Spinal cord (tissue), 10 donors: ENCODE results near the gene GALNT9. TPM values are rescaled to one million over a fixed set of nuclear protein-coding genes. Genes with fewer than 3 reads are reported as not detected.

Experiments used
- DNase-seq, 6 donors: peaks; one replicate each; pipeline versions ENCODE4 v3.0.0 to v3.0.0-alpha.2; 2013 to 2015; ENCODE audit warnings: low spot score in 6 of 6, low read depth in 4 of 6
- H3K27ac ChIP-seq: one replicate; pipeline ENCODE4 v1.5.1; 2013; ENCODE audit warnings: low read depth, low read length, control low read depth
- H3K27me3 ChIP-seq: one replicate; pipeline ENCODE4 v1.6.1; 2013; ENCODE audit warnings: low read length; ENCODE audit not compliant: control insufficient read depth, insufficient read depth
- H3K36me3 ChIP-seq: one replicate; pipeline ENCODE4 v1.6.1; 2013; ENCODE audit warnings: low read length; ENCODE audit not compliant: control insufficient read depth, insufficient read depth
- H3K4me1 ChIP-seq: one replicate; pipeline ENCODE4 v1.6.1; 2013; ENCODE audit warnings: low read length; ENCODE audit not compliant: control insufficient read depth, insufficient read depth
- H3K4me3 ChIP-seq: one replicate; pipeline ENCODE4 v1.5.1; 2013; ENCODE audit warnings: low read depth, low read length, control low read depth
- H3K9me3 ChIP-seq: one replicate; pipeline ENCODE4 v1.6.1; 2013; ENCODE audit warnings: low read length; ENCODE audit not compliant: control insufficient read depth, insufficient read depth
- WGBS: methylation state at CpG from one replicate; pipeline ENCODE4 v1.1.5; 2013; ENCODE audit warnings: missing lambda C conversion rate; ENCODE audit not compliant: insufficient coverage; 5-methylcytosine and 5-hydroxymethylcytosine counted together
- polyA plus RNA-seq, 2 donors: library from polyadenylated mRNA; unstranded; fragments of 120-200 nt; gene quantifications; one replicate each; pipeline ENCODE4 v1.2.1, GENCODE V29; 2013; ENCODE audit not compliant: insufficient read length in 2 of 2
- total RNA-seq, 2 donors: library from RNA; depleted of rRNA in 1 of 2; stranded (reverse); fragments of 120-200 nt in 1 of 2; fragments of >200 nt in 1 of 2; gene quantifications; one replicate each; pipeline versions ENCODE4 v1.2.3 to v1.2.4, GENCODE V29; 2013 to 2014
- donor health status: healthy.

Gene GALNT9
- total and polyA plus RNA-seq, 4 donors, result 9.5 to 36.0 (median 27.1) TPM

GRCh38 chr12:132176385-132176919, 152.9 kb downstream of the GALNT9 start:
- Histone ChIP-seq H3K27me3 (peaks cover 2% of the 10 kb centered on the region), H3K36me3 (no peaks in the 10 kb centered on the region), H3K27ac (no peak overlapping the region), H3K4me3 (no peak overlapping the region), H3K4me1 (peaks cover 5% of the 10 kb centered on the region), H3K9me3 (no peaks in the 10 kb centered on the region)
- 77% methylated on average over 15 of the region's 19 CpGs for WGBS
- no peak for DNase-seq

GRCh38 chr12:132175496-132176384, 153.6 kb downstream of the GALNT9 start:
- DNase-seq, result no peak
- no peaks in the 10 kb centered on the region for H3K9me3 ChIP-seq
- H3K27me3 ChIP-seq, result peaks cover 2% of the 10 kb centered on the region
- no peaks in the 10 kb centered on the region for H3K36me3 ChIP-seq
- H3K4me3 ChIP-seq, result no peak overlapping the region
- 77% methylated on average over 33 of the region's 35 CpGs for WGBS
- peaks cover 5% of the 10 kb centered on the region for H3K4me1 ChIP-seq
- no peak overlapping the region for H3K27ac ChIP-seq

- WGBS, result 75% methylated on average over 18 of the region's 25 CpGs
- H3K27me3 ChIP-seq, result peaks cover 2% of the 10 kb centered on the region
- no peaks in the 10 kb centered on the region for H3K36me3 ChIP-seq
- DNase-seq, result no peak
- no peaks in the 10 kb centered on the region for H3K9me3 ChIP-seq
- H3K4me1 ChIP-seq, result peaks cover 7% of the 10 kb centered on the region
- H3K27ac ChIP-seq, result no peak overlapping the region
- no peak overlapping the region for H3K4me3 ChIP-seq
Measured at GRCh38 chr12:132174839-132175490, 154.4 kb downstream of the GALNT9 start.

- no peak for DNase-seq
- Histone ChIP-seq H3K4me1 (peaks cover 11% of the 10 kb centered on the region), H3K27ac (no peak overlapping the region), H3K36me3 (no peaks in the 10 kb centered on the region), H3K4me3 (no peak overlapping the region), H3K27me3 (peaks cover 2% of the 10 kb centered on the region), H3K9me3 (no peaks in the 10 kb centered on the region)
- WGBS, result 88% methylated on average over 26 of the region's 30 CpGs
Measured at GRCh38 chr12:132174015-132174838, 155.2 kb downstream of the GALNT9 start.

- no peak overlapping the region for H3K4me3 ChIP-seq
- no peaks in the 10 kb centered on the region for H3K36me3 ChIP-seq
- DNase-seq, result no peak
- H3K4me1 ChIP-seq, result peaks cover 7% of the 10 kb centered on the region
- WGBS, result 83% methylated on average over 34 of the region's 35 CpGs
- H3K9me3 ChIP-seq, result no peaks in the 10 kb centered on the region
- H3K27me3 ChIP-seq, result peaks cover 2% of the 10 kb centered on the region
- no peak overlapping the region for H3K27ac ChIP-seq
Measured at GRCh38 chr12:132173135-132174014, 156.0 kb downstream of the GALNT9 start.

- H3K27ac ChIP-seq, result no peak overlapping the region
- no peaks in the 10 kb centered on the region for H3K36me3 ChIP-seq
- WGBS, result 69% methylated on average over 15 of the region's 15 CpGs
- no peak for DNase-seq
- H3K27me3 ChIP-seq, result peaks cover 2% of the 10 kb centered on the region
- H3K9me3 ChIP-seq, result no peaks in the 10 kb centered on the region
- peaks cover 7% of the 10 kb centered on the region for H3K4me1 ChIP-seq
- no peak overlapping the region for H3K4me3 ChIP-seq
Measured at GRCh38 chr12:132172619-132173018, 156.8 kb downstream of the GALNT9 start.

GRCh38 chr12:132171968-132172521, 157.3 kb downstream of the GALNT9 start:
- DNase-seq, result no peak
- H3K27ac ChIP-seq, result no peak overlapping the region
- H3K9me3 ChIP-seq, result no peaks in the 10 kb centered on the region
- H3K36me3 ChIP-seq, result no peaks in the 10 kb centered on the region
- no peak overlapping the region for H3K4me3 ChIP-seq
- H3K4me1 ChIP-seq, result peaks cover 7% of the 10 kb centered on the region
- peaks cover 2% of the 10 kb centered on the region for H3K27me3 ChIP-seq
- WGBS, result 78% methylated on average over 11 of the region's 28 CpGs

- WGBS, result 65% methylated on average over 17 of the region's 24 CpGs
- Histone ChIP-seq H3K36me3 (no peaks in the 10 kb centered on the region), H3K9me3 (no peaks in the 10 kb centered on the region), H3K27me3 (peaks cover 2% of the 10 kb centered on the region), H3K4me3 (no peak overlapping the region), H3K4me1 (peaks cover 7% of the 10 kb centered on the region), H3K27ac (no peak overlapping the region)
- DNase-seq, result no peak
Measured at GRCh38 chr12:132171293-132171967, 158.0 kb downstream of the GALNT9 start.
